HuH-7 (cell line): ENCODE data around the gene R3HDM2.
"Not testable (repeated sequence)": the region's sequence is repeated elsewhere in the genome, so short reads cannot be mapped to it uniquely, and the experiment has no call there.

ENCODE experiments used
- DNase-seq: peaks from one replicate; pipeline ENCODE4 v3.0.0; 2011; ENCODE audit warnings: low spot score

Gene R3HDM2

GRCh38 chr12:57329219-57329618, 101.6 kb downstream of the R3HDM2 start:
- no peak for DNase-seq

GRCh38 chr12:57325395-57325794, 105.4 kb downstream of the R3HDM2 start:
- no peak for DNase-seq

- DNase-seq = no peak
Measured at GRCh38 chr12:57323416-57323815, 107.4 kb downstream of the R3HDM2 start.

GRCh38 chr12:57320639-57321038, 110.2 kb downstream of the R3HDM2 start:
- DNase-seq = no peak

- no peak for DNase-seq
Measured at GRCh38 chr12:57319678-57320469, 111.0 kb downstream of the R3HDM2 start.

GRCh38 chr12:57315681-57316080, 115.2 kb downstream of the R3HDM2 start:
- no peak for DNase-seq

GRCh38 chr12:57312287-57312686, 118.6 kb downstream of the R3HDM2 start:
- DNase-seq = not testable (repeated sequence)

- no peak for DNase-seq
Measured at GRCh38 chr12:57309420-57309819, 121.4 kb downstream of the R3HDM2 start.

- no peak for DNase-seq
Measured at GRCh38 chr12:57300961-57301584, 129.8 kb downstream of the R3HDM2 start.

GRCh38 chr12:57299514-57300016, 131.3 kb downstream of the R3HDM2 start:
- DNase-seq = no peak

GRCh38 chr12:57296291-57296690, 134.6 kb downstream of the R3HDM2 start:
- DNase-seq = no peak

GRCh38 chr12:57282073-57282472, 148.8 kb downstream of the R3HDM2 start:
- DNase-seq = not testable (repeated sequence)

- DNase-seq = no peak
Measured at GRCh38 chr12:57280211-57281062, 150.4 kb downstream of the R3HDM2 start.

- no peak for DNase-seq
Measured at GRCh38 chr12:57278465-57279381, 152.1 kb downstream of the R3HDM2 start.

GRCh38 chr12:57276935-57277563, 153.8 kb downstream of the R3HDM2 start:
- DNase-seq = no peak

GRCh38 chr12:57276233-57276632, 154.6 kb downstream of the R3HDM2 start:
- not testable (repeated sequence) for DNase-seq

- DNase-seq = no peak
Measured at GRCh38 chr12:57273516-57273915, 157.3 kb downstream of the R3HDM2 start.

- no peak for DNase-seq
Measured at GRCh38 chr12:57272337-57273151, 158.3 kb downstream of the R3HDM2 start.

- no peak for DNase-seq
Measured at GRCh38 chr12:57270966-57271470, 159.8 kb downstream of the R3HDM2 start.

- no peak for DNase-seq
Measured at GRCh38 chr12:57268264-57268663, 162.6 kb downstream of the R3HDM2 start.
